Measurements from ENCODE around the gene CASP5.
A peak's percentile ranks its signal among the peaks of the same experiment; 100 is the strongest.

DNA sequence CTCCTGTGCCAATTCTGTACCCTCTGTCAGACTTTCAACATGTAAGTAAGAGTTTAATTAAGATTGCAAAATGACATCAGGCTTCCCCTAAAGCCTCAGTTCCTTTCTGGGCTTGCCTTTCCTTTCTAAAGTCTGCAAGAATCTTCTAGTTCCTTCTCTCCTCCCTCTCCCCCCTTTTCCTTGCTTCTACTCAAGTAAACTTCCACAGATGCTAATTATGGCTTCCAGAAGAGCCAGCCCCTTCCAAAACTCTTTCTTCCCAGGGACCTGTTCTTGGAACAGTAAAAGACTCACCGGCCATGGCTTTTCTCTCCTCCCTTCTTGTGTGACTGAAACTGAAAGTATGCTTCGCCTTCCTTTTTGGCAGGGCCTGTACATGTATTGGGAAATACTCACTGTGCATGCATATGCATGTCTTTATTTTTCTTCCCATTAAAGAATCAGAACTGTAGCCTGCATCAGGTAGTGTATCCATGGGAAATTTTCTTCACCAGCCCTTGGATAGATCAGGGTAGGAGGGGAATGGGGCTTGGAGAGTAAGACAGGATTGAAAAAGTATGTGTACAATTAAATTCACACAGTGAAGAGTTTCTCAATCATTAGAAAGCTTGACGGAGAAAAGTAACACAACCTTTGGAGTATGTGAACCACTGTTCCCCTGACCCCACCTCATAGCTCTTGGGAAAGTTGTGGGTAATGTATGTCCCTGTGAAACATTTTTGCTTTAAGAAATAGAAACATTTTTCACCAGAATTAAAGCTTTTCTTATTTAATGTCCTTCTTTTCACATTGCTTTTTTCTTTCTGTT lies 12.0 kb upstream of the CASP5 start, which contains the start of gene CASP1:
- TF ChIP-seq, protein P1, sequence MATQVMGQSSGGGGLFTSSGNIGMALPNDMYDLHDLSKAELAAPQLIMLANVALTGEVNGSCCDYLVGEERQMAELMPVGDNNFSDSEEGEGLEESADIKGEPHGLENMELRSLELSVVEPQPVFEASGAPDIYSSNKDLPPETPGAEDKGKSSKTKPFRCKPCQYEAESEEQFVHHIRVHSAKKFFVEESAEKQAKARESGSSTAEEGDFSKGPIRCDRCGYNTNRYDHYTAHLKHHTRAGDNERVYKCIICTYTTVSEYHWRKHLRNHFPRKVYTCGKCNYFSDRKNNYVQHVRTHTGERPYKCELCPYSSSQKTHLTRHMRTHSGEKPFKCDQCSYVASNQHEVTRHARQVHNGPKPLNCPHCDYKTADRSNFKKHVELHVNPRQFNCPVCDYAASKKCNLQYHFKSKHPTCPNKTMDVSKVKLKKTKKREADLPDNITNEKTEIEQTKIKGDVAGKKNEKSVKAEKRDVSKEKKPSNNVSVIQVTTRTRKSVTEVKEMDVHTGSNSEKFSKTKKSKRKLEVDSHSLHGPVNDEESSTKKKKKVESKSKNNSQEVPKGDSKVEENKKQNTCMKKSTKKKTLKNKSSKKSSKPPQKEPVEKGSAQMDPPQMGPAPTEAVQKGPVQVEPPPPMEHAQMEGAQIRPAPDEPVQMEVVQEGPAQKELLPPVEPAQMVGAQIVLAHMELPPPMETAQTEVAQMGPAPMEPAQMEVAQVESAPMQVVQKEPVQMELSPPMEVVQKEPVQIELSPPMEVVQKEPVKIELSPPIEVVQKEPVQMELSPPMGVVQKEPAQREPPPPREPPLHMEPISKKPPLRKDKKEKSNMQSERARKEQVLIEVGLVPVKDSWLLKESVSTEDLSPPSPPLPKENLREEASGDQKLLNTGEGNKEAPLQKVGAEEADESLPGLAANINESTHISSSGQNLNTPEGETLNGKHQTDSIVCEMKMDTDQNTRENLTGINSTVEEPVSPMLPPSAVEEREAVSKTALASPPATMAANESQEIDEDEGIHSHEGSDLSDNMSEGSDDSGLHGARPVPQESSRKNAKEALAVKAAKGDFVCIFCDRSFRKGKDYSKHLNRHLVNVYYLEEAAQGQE (IDR thresholded peaks at IDR 0.05), result no peak
- TF ChIP-seq YY1 (IDR thresholded peaks at IDR 0.05), result peak; percentile 79
- TF ChIP-seq, protein P2, sequence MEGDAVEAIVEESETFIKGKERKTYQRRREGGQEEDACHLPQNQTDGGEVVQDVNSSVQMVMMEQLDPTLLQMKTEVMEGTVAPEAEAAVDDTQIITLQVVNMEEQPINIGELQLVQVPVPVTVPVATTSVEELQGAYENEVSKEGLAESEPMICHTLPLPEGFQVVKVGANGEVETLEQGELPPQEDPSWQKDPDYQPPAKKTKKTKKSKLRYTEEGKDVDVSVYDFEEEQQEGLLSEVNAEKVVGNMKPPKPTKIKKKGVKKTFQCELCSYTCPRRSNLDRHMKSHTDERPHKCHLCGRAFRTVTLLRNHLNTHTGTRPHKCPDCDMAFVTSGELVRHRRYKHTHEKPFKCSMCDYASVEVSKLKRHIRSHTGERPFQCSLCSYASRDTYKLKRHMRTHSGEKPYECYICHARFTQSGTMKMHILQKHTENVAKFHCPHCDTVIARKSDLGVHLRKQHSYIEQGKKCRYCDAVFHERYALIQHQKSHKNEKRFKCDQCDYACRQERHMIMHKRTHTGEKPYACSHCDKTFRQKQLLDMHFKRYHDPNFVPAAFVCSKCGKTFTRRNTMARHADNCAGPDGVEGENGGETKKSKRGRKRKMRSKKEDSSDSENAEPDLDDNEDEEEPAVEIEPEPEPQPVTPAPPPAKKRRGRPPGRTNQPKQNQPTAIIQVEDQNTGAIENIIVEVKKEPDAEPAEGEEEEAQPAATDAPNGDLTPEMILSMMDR (IDR thresholded peaks at IDR 0.05; ENCODE audit: low read depth, low read length, missing input control), result no peak
- no peak for TF ChIP-seq GABPA (IDR thresholded peaks at IDR 0.05 in 1 of 2, conservative IDR thresholded peaks at IDR 0.05 in 1 of 2)
- peak in 1 of 2 donors; percentile 31 for TF ChIP-seq RXRA (IDR thresholded peaks at IDR 0.05)
- peak; percentile 24 for TF ChIP-seq SP1 (IDR thresholded peaks at IDR 0.05)
- TF ChIP-seq RAD21 (IDR thresholded peaks at IDR 0.05), result peak; percentile 36 to 54
- TF ChIP-seq, protein P3, sequence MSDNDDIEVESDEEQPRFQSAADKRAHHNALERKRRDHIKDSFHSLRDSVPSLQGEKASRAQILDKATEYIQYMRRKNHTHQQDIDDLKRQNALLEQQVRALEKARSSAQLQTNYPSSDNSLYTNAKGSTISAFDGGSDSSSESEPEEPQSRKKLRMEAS (IDR thresholded peaks at IDR 0.05), result peak; percentile 58
- TF ChIP-seq, protein P4, sequence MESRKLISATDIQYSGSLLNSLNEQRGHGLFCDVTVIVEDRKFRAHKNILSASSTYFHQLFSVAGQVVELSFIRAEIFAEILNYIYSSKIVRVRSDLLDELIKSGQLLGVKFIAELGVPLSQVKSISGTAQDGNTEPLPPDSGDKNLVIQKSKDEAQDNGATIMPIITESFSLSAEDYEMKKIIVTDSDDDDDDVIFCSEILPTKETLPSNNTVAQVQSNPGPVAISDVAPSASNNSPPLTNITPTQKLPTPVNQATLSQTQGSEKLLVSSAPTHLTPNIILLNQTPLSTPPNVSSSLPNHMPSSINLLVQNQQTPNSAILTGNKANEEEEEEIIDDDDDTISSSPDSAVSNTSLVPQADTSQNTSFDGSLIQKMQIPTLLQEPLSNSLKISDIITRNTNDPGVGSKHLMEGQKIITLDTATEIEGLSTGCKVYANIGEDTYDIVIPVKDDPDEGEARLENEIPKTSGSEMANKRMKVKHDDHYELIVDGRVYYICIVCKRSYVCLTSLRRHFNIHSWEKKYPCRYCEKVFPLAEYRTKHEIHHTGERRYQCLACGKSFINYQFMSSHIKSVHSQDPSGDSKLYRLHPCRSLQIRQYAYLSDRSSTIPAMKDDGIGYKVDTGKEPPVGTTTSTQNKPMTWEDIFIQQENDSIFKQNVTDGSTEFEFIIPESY (IDR thresholded peaks at IDR 0.05), result no peak
- TF ChIP-seq HNF4A (conservative IDR thresholded peaks at IDR 0.05), result peak; percentile 37 to 52
- peak in 1 of 2 donors; percentile 42 for TF ChIP-seq JUND (IDR thresholded peaks at IDR 0.05)
- TF ChIP-seq TAF1 (conservative IDR thresholded peaks at IDR 0.05), result peak; percentile 64
